ENCODE measurements around the gene RXFP3.
A peak's percentile ranks its signal among the peaks of the same experiment; 100 is the strongest.

RXFP3 gene

GRCh38 chr5:33966805-33967204 is 30.6 kb downstream of the RXFP3 start:
- Histone ChIP-seq H3K9me2 (replicated peaks; ENCODE audit: insufficient read depth, low read length) (no peaks in the 10 kb centered on the region), H3K4me1 (ENCODE audit: low read length) (no peaks in the 10 kb centered on the region), H3K36me3 (replicated peaks; ENCODE audit: insufficient read depth, low read length) (no peaks in the 10 kb centered on the region), H3K4me3 (ENCODE audit: low read length) (no peak overlapping the region), H4K20me1 (ENCODE audit: insufficient read depth, low read length) (no peaks in the 10 kb centered on the region), H3F3A (ENCODE audit: insufficient read depth, low read length) (no peaks in the 10 kb centered on the region), H3K79me2 (ENCODE audit: low read length) (no peaks in the 10 kb centered on the region), H3K9me3 (replicated peaks; ENCODE audit: insufficient read depth, low read length) (no peaks in the 10 kb centered on the region), H3K4me2 (ENCODE audit: low read depth, low read length) (no peak overlapping the region), H2AFZ (ENCODE audit: low read length) (no peak overlapping the region), H3K9ac (ENCODE audit: low read length) (no peak overlapping the region), H3K27me3 (replicated peaks; ENCODE audit: insufficient read depth, low read length) (no peaks in the 10 kb centered on the region), H3K27ac (ENCODE audit: low read length) (no peak overlapping the region)
- TF ChIP-seq EZH2 (optimal IDR thresholded peaks at IDR 0.05; ENCODE audit: low read depth, low read length) (no peak), CTCF (IDR thresholded peaks at IDR 0.05; ENCODE audit: low read length) (no peak), EZH2phosphoT487 (IDR thresholded peaks at IDR 0.05; ENCODE audit: low read length) (no peak)
- no peak for DNase-seq

DNA sequence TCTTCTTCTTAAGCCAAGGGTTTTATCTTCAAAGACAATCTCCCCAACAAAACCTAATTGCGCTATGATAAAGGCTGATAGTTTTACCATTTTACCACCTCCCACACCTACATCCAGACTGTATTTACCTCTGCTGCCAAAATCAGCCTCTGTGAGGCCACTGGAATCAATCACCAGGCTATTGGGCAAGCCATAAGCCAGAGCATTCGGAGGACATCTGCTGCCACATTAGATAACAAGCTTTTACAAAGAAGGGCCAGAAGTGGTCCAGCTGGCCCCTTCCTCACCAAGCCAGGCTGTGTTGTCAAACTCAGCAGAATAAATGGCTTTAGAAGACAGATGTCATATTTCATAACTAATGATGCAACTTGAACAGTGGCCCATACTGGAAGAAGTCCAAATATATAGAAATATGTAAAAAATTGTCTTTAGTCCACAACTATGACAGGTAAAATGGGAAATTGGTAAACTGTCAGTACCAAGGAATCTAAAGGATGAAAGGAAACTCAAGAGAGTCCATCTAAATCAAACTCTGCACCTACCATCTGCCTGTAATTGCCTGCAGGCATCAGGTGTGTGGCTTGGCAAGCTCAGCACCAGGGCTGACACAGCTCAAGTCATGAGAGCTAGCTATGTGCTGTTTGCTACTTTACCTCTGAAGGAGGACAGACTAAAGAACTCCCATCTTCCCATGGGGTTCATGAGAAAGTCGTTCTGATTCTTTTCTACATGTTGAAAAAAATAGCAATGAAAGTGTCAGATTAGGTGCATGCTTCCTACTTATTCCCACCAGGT is 32.2 kb downstream of the RXFP3 start:
- H3K9me2 ChIP-seq (replicated peaks; ENCODE audit: insufficient read depth, low read length): no peaks in the 10 kb centered on the region
- peak; percentile 8 for DNase-seq
- no peaks in the 10 kb centered on the region for H3K36me3 ChIP-seq (replicated peaks; ENCODE audit: insufficient read depth, low read length)
- H4K20me1 ChIP-seq (ENCODE audit: insufficient read depth, low read length): no peaks in the 10 kb centered on the region
- H3K9ac ChIP-seq (ENCODE audit: low read length): no peak overlapping the region
- H3K4me1 ChIP-seq (ENCODE audit: low read length): peaks cover 10% of the 10 kb centered on the region
- H3K79me2 ChIP-seq (ENCODE audit: low read length): no peaks in the 10 kb centered on the region
- H3K27me3 ChIP-seq (replicated peaks; ENCODE audit: insufficient read depth, low read length): no peaks in the 10 kb centered on the region
- H2AFZ ChIP-seq (ENCODE audit: low read length): no peak overlapping the region
- no peak for TF ChIP-seq EZH2phosphoT487 (IDR thresholded peaks at IDR 0.05; ENCODE audit: low read length)
- no peak for TF ChIP-seq CTCF (IDR thresholded peaks at IDR 0.05; ENCODE audit: low read length)
- no peak for TF ChIP-seq EZH2 (optimal IDR thresholded peaks at IDR 0.05; ENCODE audit: low read depth, low read length)
- peaks cover 10% of the 10 kb centered on the region; the same call in 1 of the 2 replicates for H3F3A ChIP-seq (ENCODE audit: insufficient read depth, low read length)
- H3K9me3 ChIP-seq (replicated peaks; ENCODE audit: insufficient read depth, low read length): no peaks in the 10 kb centered on the region
- no peak overlapping the region for H3K4me2 ChIP-seq (ENCODE audit: low read depth, low read length)
- no peak overlapping the region for H3K27ac ChIP-seq (ENCODE audit: low read length)
- no peak overlapping the region for H3K4me3 ChIP-seq (ENCODE audit: low read length)

- Histone ChIP-seq H3K79me2 (ENCODE audit: low read length) (no peaks in the 10 kb centered on the region), H3F3A (ENCODE audit: insufficient read depth, low read length) (peaks cover 10% of the 10 kb centered on the region; the same call in 1 of the 2 replicates), H3K9me3 (replicated peaks; ENCODE audit: insufficient read depth, low read length) (no peaks in the 10 kb centered on the region), H3K4me1 (ENCODE audit: low read length) (peaks cover 16% of the 10 kb centered on the region), H3K9me2 (replicated peaks; ENCODE audit: insufficient read depth, low read length) (no peaks in the 10 kb centered on the region), H3K4me3 (ENCODE audit: low read length) (no peak overlapping the region), H3K4me2 (ENCODE audit: low read depth, low read length) (no peak overlapping the region), H3K9ac (ENCODE audit: low read length) (no peak overlapping the region), H3K36me3 (replicated peaks; ENCODE audit: insufficient read depth, low read length) (no peaks in the 10 kb centered on the region), H4K20me1 (ENCODE audit: insufficient read depth, low read length) (no peaks in the 10 kb centered on the region), H3K27me3 (replicated peaks; ENCODE audit: insufficient read depth, low read length) (no peaks in the 10 kb centered on the region), H2AFZ (ENCODE audit: low read length) (no peak overlapping the region), H3K27ac (ENCODE audit: low read length) (no peak overlapping the region)
- peak; percentile 51 for DNase-seq
- TF ChIP-seq EZH2 (optimal IDR thresholded peaks at IDR 0.05; ENCODE audit: low read depth, low read length) (no peak), EZH2phosphoT487 (IDR thresholded peaks at IDR 0.05; ENCODE audit: low read length) (no peak), CTCF (IDR thresholded peaks at IDR 0.05; ENCODE audit: low read length) (peak; percentile 73)
Observed at GRCh38 chr5:33969572-33970452, 33.6 kb downstream of the RXFP3 start.
